Jurkat, Clone E6-1 (cell line): ENCODE data around the gene SDK2.
"Not testable (repeated sequence)": the region's sequence is repeated elsewhere in the genome, so short reads cannot be mapped to it uniquely, and the experiment has no call there.

ENCODE experiments used
- DNase-seq: peaks from one replicate; pipeline ENCODE4 v3.0.0-alpha.2; 2011; ENCODE audit warnings: low read depth, low spot score
- H3K4me3 ChIP-seq: 2 replicates; pipeline ENCODE4 v1.5.1; 2011; ENCODE audit warnings: mild to moderate bottlenecking, low read length, control low read depth, moderate library complexity

The SDK2 gene

GRCh38 chr17:73313526-73314127 is 330.6 kb downstream of the SDK2 start:
- H3K4me3 ChIP-seq = no peak overlapping the region
- DNase-seq = no peak

- H3K4me3 ChIP-seq = not testable (repeated sequence)
Observed at GRCh38 chr17:73312887-73313286, 331.4 kb downstream of the SDK2 start.

GRCh38 chr17:73311781-73312641 is 332.2 kb downstream of the SDK2 start, which contains the start of gene CDC42EP4:
Gene CDC42EP4 (minus strand): TSS chr17:73312001. CDS start chr17:73286500, 25,501 bp downstream.
- peak within 1 kb of the TSS; percentile 42 for H3K4me3 ChIP-seq
- no peak for DNase-seq

More at GRCh38 chr17:73312887-73313286, 331.4 kb downstream of the SDK2 start:
- DNase-seq = not testable (repeated sequence)

- no peak for DNase-seq
- peak overlapping the region; percentile 42 for H3K4me3 ChIP-seq
Observed at GRCh38 chr17:73311428-73311780, 332.8 kb downstream of the SDK2 start.

GRCh38 chr17:73309727-73310596 is 334.3 kb downstream of the SDK2 start:
- no peak for DNase-seq
- peak overlapping the region; percentile 42 for H3K4me3 ChIP-seq

- H3K4me3 ChIP-seq = not testable (repeated sequence)
Observed at GRCh38 chr17:73308959-73309358, 335.3 kb downstream of the SDK2 start.

GRCh38 chr17:73308017-73308823 is 336.0 kb downstream of the SDK2 start:
- no peak for DNase-seq
- H3K4me3 ChIP-seq = no peak overlapping the region

More at GRCh38 chr17:73308959-73309358, 335.3 kb downstream of the SDK2 start:
- DNase-seq = not testable (repeated sequence)

GRCh38 chr17:73307130-73307529 is 337.1 kb downstream of the SDK2 start:
- DNase-seq = no peak
- H3K4me3 ChIP-seq = no peak overlapping the region

- H3K4me3 ChIP-seq = no peak overlapping the region
- no peak for DNase-seq
Observed at GRCh38 chr17:73305845-73306836, 338.1 kb downstream of the SDK2 start.

- no peak for DNase-seq
- no peak overlapping the region for H3K4me3 ChIP-seq
Observed at GRCh38 chr17:73304971-73305812, 339.1 kb downstream of the SDK2 start.

- no peak overlapping the region for H3K4me3 ChIP-seq
- no peak for DNase-seq
Observed at GRCh38 chr17:73304438-73304837, 339.8 kb downstream of the SDK2 start.

GRCh38 chr17:73302189-73302588 is 342.1 kb downstream of the SDK2 start:
- DNase-seq = no peak
- H3K4me3 ChIP-seq = no peak overlapping the region

- H3K4me3 ChIP-seq = no peak overlapping the region
- no peak for DNase-seq
Observed at GRCh38 chr17:73301369-73301768, 342.9 kb downstream of the SDK2 start.

GRCh38 chr17:73300392-73300791 is 343.9 kb downstream of the SDK2 start:
- H3K4me3 ChIP-seq = no peak overlapping the region
- no peak for DNase-seq

- no peak for DNase-seq
- H3K4me3 ChIP-seq = no peak overlapping the region
Observed at GRCh38 chr17:73297934-73298861, 346.0 kb downstream of the SDK2 start.

- no peak for DNase-seq
- H3K4me3 ChIP-seq = no peak overlapping the region
Observed at GRCh38 chr17:73293480-73293911, 350.7 kb downstream of the SDK2 start.
